H1 (cell line): ENCODE data around the gene CIROP. TPM values are rescaled to one million over a fixed set of nuclear protein-coding genes. Genes with fewer than 3 reads are reported as not detected.

ENCODE experiments used
- CHD7 ChIP-seq: fragments of 300-600 bp; sonication (generic); IDR thresholded peaks from 2 replicates; pipeline ENCODE4 v1.7.1; 2012; ENCODE audit warnings: low read length, moderate library complexity, mild to moderate bottlenecking, inconsistent platforms; ENCODE audit not compliant: insufficient replicate concordance
- KDM5A ChIP-seq: fragments of 200-600 bp; IDR thresholded peaks from 2 replicates; pipeline ENCODE4 v1.7.1; 2012; ENCODE audit warnings: mild to moderate bottlenecking, low read length, inconsistent platforms, mixed read lengths
- RAD21 ChIP-seq, 2 experiments: IDR thresholded peaks in 1 of 2; conservative IDR thresholded peaks in 1 of 2; 2 replicates each; pipeline ENCODE4 v1.6.1; 2011; ENCODE audit warnings: low read depth in 2 of 2, low read length in 2 of 2, improper control_type of control experiment in 1 of 2, inconsistent platforms in 1 of 2, mild to moderate bottlenecking in 1 of 2, moderate library complexity in 1 of 2
- RNF2 ChIP-seq: fragments of 200-900, 300-1000 bp; sonication (generic); IDR thresholded peaks from 2 replicates; pipeline ENCODE4 v1.7.1; 2016; ENCODE audit warnings: borderline replicate concordance, low read depth, mild to moderate bottlenecking, antibody characterized with exemption, low read length; ENCODE audit not compliant: poor library complexity, severe bottlenecking; ENCODE audit errors: missing control alignments
- SP4 ChIP-seq: IDR thresholded peaks from 2 replicates; pipeline ENCODE4 v1.6.1; 2012; ENCODE audit warnings: low read length, inconsistent platforms
- polyA plus RNA-seq, 7 experiments: library from polyadenylated mRNA; depleted of rRNA in 3 of 7; stranded (reverse) in 5 of 7; unstranded in 2 of 7; fragments of >200 nt in 5 of 7; fragments of 200-250 nt in 2 of 7; gene quantifications; 1 replicate in 5 of 7; 2 replicates in 1 of 7; 4 replicates in 1 of 7; pipeline versions ENCODE4 v1.2.1 to v1.2.3, GENCODE V29; 2011 to 2013; ENCODE audit warnings: missing spikeins in 2 of 7, mixed read lengths in 2 of 7
- total RNA-seq: library from RNA; stranded (reverse); fragmentation: NEBNext Ultra II Directional; extraction: Animal tissue kit (Norgen Biotek cat#: 25700); gene quantifications from 2 replicates; pipeline ENCODE4 v1.2.1, GENCODE V29; 2021

The CIROP gene
- total and polyA plus RNA-seq, 2 of the 8 experiments (the other 6 are each of a cell fraction or from before 2014, with no cell fraction given): 0.06 TPM; not detected in 1

GRCh38 chr14:23115039-23115731, 10.4 kb upstream of the CIROP start (continued):
- TF ChIP-seq CHD7: no peak
- no peak for TF ChIP-seq KDM5A
- TF ChIP-seq SP4: no peak
- no peak for TF ChIP-seq RNF2
- no peak for TF ChIP-seq RAD21 (IDR thresholded peaks at IDR 0.05 in 1 of 2, conservative IDR thresholded peaks at IDR 0.05 in 1 of 2; ENCODE audit: low read depth in 2 of 2, low read length in 2 of 2)
